Measurements from ENCODE around the gene ZNF107.
"Not testable (repeated sequence)": the region's sequence is repeated elsewhere in the genome, so short reads cannot be mapped to it uniquely, and the experiment has no call there.

Gene ZNF107

GRCh38 chr7:64729089-64729848 is 63.3 kb downstream of the ZNF107 start:
- Histone ChIP-seq H3F3A (ENCODE audit: insufficient read depth, low read length) (no peaks in the 10 kb centered on the region), H3K27me3 (ENCODE audit: insufficient read depth, low read length) (no peaks in the 10 kb centered on the region), H3K9me2 (ENCODE audit: low read depth, low read length) (no peaks in the 10 kb centered on the region), H3K9ac (ENCODE audit: low read length) (no peak overlapping the region), H3K4me3 (ENCODE audit: low read depth, low read length, poor library complexity, severe bottlenecking) (no peak overlapping the region), H4K20me1 (ENCODE audit: insufficient read depth, low read length) (no peaks in the 10 kb centered on the region), H3K9me3 (ENCODE audit: low read length) (peaks cover 3% of the 10 kb centered on the region; the same call in 1 of the 2 replicates), H2AFZ (ENCODE audit: low read length) (no peak overlapping the region), H3K36me3 (ENCODE audit: insufficient read depth, low read length) (no peaks in the 10 kb centered on the region), H3K4me1 (ENCODE audit: insufficient read depth, low read length, severe bottlenecking) (no peaks in the 10 kb centered on the region), H3K27ac (ENCODE audit: low read depth, low read length, poor library complexity, severe bottlenecking) (no peak overlapping the region), H3K4me2 (ENCODE audit: low read length) (no peak overlapping the region), H3K79me2 (ENCODE audit: insufficient read depth, low read length) (no peaks in the 10 kb centered on the region)
- no peak for TF ChIP-seq CTCF (IDR thresholded peaks at IDR 0.05; ENCODE audit: low read length)
- TF ChIP-seq EZH2 (IDR thresholded peaks at IDR 0.05; ENCODE audit: borderline replicate concordance, low read length): no peak

- H3K27ac ChIP-seq (ENCODE audit: low read depth, low read length, poor library complexity, severe bottlenecking): no peak overlapping the region
- no peak overlapping the region for H3K4me3 ChIP-seq (ENCODE audit: low read depth, low read length, poor library complexity, severe bottlenecking)
- no peaks in the 10 kb centered on the region for H3K27me3 ChIP-seq (ENCODE audit: insufficient read depth, low read length)
- no peak overlapping the region for H3K4me2 ChIP-seq (ENCODE audit: low read length)
- peaks cover 2% of the 10 kb centered on the region; the same call in 1 of the 2 replicates for H3K9me3 ChIP-seq (ENCODE audit: low read length)
- no peaks in the 10 kb centered on the region for H3K36me3 ChIP-seq (ENCODE audit: insufficient read depth, low read length)
- no peaks in the 10 kb centered on the region for H3F3A ChIP-seq (ENCODE audit: insufficient read depth, low read length)
- no peaks in the 10 kb centered on the region for H4K20me1 ChIP-seq (ENCODE audit: insufficient read depth, low read length)
- TF ChIP-seq CTCF (IDR thresholded peaks at IDR 0.05; ENCODE audit: low read length) (no peak), EZH2 (IDR thresholded peaks at IDR 0.05; ENCODE audit: borderline replicate concordance, low read length) (no peak)
- no peaks in the 10 kb centered on the region for H3K79me2 ChIP-seq (ENCODE audit: insufficient read depth, low read length)
- H2AFZ ChIP-seq (ENCODE audit: low read length): no peak overlapping the region
- no peak overlapping the region for H3K9ac ChIP-seq (ENCODE audit: low read length)
- no peaks in the 10 kb centered on the region for H3K4me1 ChIP-seq (ENCODE audit: insufficient read depth, low read length, severe bottlenecking)
- H3K9me2 ChIP-seq (ENCODE audit: low read depth, low read length): no peaks in the 10 kb centered on the region
Observed at GRCh38 chr7:64733550-64734240, 67.8 kb downstream of the ZNF107 start.

- Histone ChIP-seq H3K36me3 (ENCODE audit: insufficient read depth, low read length) (no peaks in the 10 kb centered on the region), H3F3A (ENCODE audit: insufficient read depth, low read length) (no peaks in the 10 kb centered on the region), H3K9ac (ENCODE audit: low read length) (no peak overlapping the region), H3K9me2 (ENCODE audit: low read depth, low read length) (no peaks in the 10 kb centered on the region), H3K4me1 (ENCODE audit: insufficient read depth, low read length, severe bottlenecking) (no peaks in the 10 kb centered on the region), H2AFZ (ENCODE audit: low read length) (no peak overlapping the region), H3K4me3 (ENCODE audit: low read depth, low read length, poor library complexity, severe bottlenecking) (no peak overlapping the region), H3K27ac (ENCODE audit: low read depth, low read length, poor library complexity, severe bottlenecking) (no peak overlapping the region), H3K9me3 (ENCODE audit: low read length) (no peaks in the 10 kb centered on the region), H4K20me1 (ENCODE audit: insufficient read depth, low read length) (no peaks in the 10 kb centered on the region), H3K27me3 (ENCODE audit: insufficient read depth, low read length) (no peaks in the 10 kb centered on the region), H3K4me2 (ENCODE audit: low read length) (no peak overlapping the region), H3K79me2 (ENCODE audit: insufficient read depth, low read length) (no peaks in the 10 kb centered on the region)
- TF ChIP-seq CTCF (IDR thresholded peaks at IDR 0.05; ENCODE audit: low read length) (no peak), EZH2 (IDR thresholded peaks at IDR 0.05; ENCODE audit: borderline replicate concordance, low read length) (no peak)
Observed at GRCh38 chr7:64736575-64736974, 70.6 kb downstream of the ZNF107 start.

- not testable (repeated sequence) for H3K4me1 ChIP-seq (ENCODE audit: insufficient read depth, low read length, severe bottlenecking); H3K9me3 ChIP-seq (ENCODE audit: low read length); H3K4me2 ChIP-seq (ENCODE audit: low read length); H3K9me2 ChIP-seq (ENCODE audit: low read depth, low read length); H3F3A ChIP-seq (ENCODE audit: insufficient read depth, low read length); H3K36me3 ChIP-seq (ENCODE audit: insufficient read depth, low read length); H2AFZ ChIP-seq (ENCODE audit: low read length); H3K27me3 ChIP-seq (ENCODE audit: insufficient read depth, low read length); H3K4me3 ChIP-seq (ENCODE audit: low read depth, low read length, poor library complexity, severe bottlenecking); H3K79me2 ChIP-seq (ENCODE audit: insufficient read depth, low read length); H4K20me1 ChIP-seq (ENCODE audit: insufficient read depth, low read length); H3K9ac ChIP-seq (ENCODE audit: low read length); H3K27ac ChIP-seq (ENCODE audit: low read depth, low read length, poor library complexity, severe bottlenecking)
Observed at GRCh38 chr7:64738403-64738802, 72.5 kb downstream of the ZNF107 start.

GRCh38 chr7:64738953-64739352 is 73.0 kb downstream of the ZNF107 start:
- not testable (repeated sequence) for H3K27me3 ChIP-seq (ENCODE audit: insufficient read depth, low read length); H3K79me2 ChIP-seq (ENCODE audit: insufficient read depth, low read length); H3K4me2 ChIP-seq (ENCODE audit: low read length); H3K36me3 ChIP-seq (ENCODE audit: insufficient read depth, low read length); H3K4me3 ChIP-seq (ENCODE audit: low read depth, low read length, poor library complexity, severe bottlenecking); H2AFZ ChIP-seq (ENCODE audit: low read length); H3K9ac ChIP-seq (ENCODE audit: low read length); H4K20me1 ChIP-seq (ENCODE audit: insufficient read depth, low read length); H3K9me2 ChIP-seq (ENCODE audit: low read depth, low read length); H3F3A ChIP-seq (ENCODE audit: insufficient read depth, low read length); H3K27ac ChIP-seq (ENCODE audit: low read depth, low read length, poor library complexity, severe bottlenecking); H3K4me1 ChIP-seq (ENCODE audit: insufficient read depth, low read length, severe bottlenecking); H3K9me3 ChIP-seq (ENCODE audit: low read length)
